K562 (cell line): Measurements from ENCODE around the gene E2F2.

Experiments
- POLR2A ChIP-seq: fragments of 450-650 bp; conservative IDR thresholded peaks from 2 replicates; pipeline ENCODE4 v1.6.1; 2016
- POLR3A ChIP-seq: IDR thresholded peaks from 2 replicates; pipeline ENCODE4 v1.6.1; 2011; ENCODE audit warnings: borderline replicate concordance, mild to moderate bottlenecking, moderate library complexity; ENCODE audit not compliant: insufficient read length, insufficient read depth; ENCODE audit errors: extremely low read depth

DNA sequence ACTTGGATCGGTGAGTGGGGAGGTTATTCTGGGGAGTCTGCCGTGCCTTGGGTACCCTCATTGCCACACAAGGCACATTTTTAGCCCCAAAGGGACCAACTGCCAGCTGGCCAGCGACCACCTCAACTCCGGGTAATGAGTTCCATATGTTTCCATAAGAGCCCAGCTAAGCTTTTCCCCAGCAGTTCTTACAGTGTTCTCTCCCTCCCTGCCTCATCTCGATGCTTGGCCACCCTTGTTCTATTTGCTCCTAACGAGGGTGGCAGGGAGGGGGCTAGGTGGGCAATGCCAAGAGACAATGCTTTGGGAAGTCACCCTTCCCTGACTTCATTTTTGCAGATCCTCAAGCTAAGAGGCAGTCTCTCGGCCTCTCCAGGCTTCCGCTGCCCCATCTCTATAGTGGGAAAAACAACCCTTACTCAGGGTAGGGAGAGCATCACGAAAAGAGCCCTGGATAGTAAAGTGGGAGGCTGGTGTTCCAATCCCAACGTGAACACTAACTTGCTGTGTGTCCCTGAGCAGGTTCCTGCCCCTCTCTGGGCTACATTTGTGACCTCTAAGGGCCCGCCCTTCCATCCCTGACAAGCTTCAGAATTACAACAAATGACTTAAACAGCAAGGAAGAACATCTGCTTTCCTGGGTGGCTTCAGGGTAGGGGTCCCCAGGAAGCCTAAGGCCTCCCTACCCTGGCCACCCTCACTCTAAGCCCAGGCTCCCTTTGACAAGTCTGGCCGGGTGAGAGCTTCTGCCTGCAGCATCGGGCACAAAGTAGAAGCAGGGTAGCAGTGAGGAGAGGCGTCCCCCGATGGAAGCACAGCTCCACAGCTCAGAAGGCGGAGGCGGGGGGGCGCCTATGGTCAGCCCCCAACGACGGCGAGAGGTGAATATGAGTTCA is 22.4 kb upstream of the E2F2 start:
- TF ChIP-seq POLR2A: no peak
- no peak for TF ChIP-seq POLR3A
